PC-3 (cell line): Measurements from ENCODE around the gene CAMTA1. TPM values are rescaled to one million over a fixed set of nuclear protein-coding genes. Genes with fewer than 3 reads are reported as not detected.

Source experiments
- ATAC-seq: fragments of 200-7000 bp; cut with Tn5 transposase; 2 replicates; pipeline ENCODE4 v1.9.1; 2020; ENCODE audit warnings: mild to moderate bottlenecking, moderate library complexity
- BruUV-seq: library from RNA; stranded (reverse); fragments of 400-500 nt; replicated peaks from 2 replicates; lab custom pipeline; 2021; lab: Mats Ljungman, UMichigan
- CTCF ChIA-PET: fragments of 300-600 bp; sonication (Branson Sonifier 250); formaldehyde crosslinking; loops from one replicate; lab custom pipeline; 2022; ENCODE audit warnings: antibody characterized with exemption; lab: Charles Lee
- POLR2A ChIA-PET: fragments of 300-600 bp; sonication (Branson Sonifier 250); formaldehyde crosslinking; loops from one replicate; lab custom pipeline; 2022; ENCODE audit warnings: antibody characterized with exemption; ENCODE audit not compliant: unreplicated experiment; lab: Charles Lee
- DNase-seq: peaks from one replicate; pipeline ENCODE4 v3.0.0-alpha.2; 2015
- H2AFZ ChIP-seq: fragments of 300-600 bp; sonication (generic); 2 replicates; pipeline ENCODE4 v1.6.0; 2016; ENCODE audit warnings: antibody characterized with exemption, low read length
- H3F3A ChIP-seq: fragments of 300-600 bp; sonication (generic); one replicate; pipeline ENCODE4 v1.6.0; 2017; ENCODE audit warnings: antibody characterized with exemption, low read length, control low read depth, mild to moderate bottlenecking; ENCODE audit not compliant: unreplicated experiment
- H3K27ac ChIP-seq: fragments of 300-600 bp; sonication (generic); 2 replicates; pipeline ENCODE4 v1.5.1; 2016; ENCODE audit warnings: mild to moderate bottlenecking, low read length
- H3K27me3 ChIP-seq: fragments of 300-600 bp; sonication (generic); 2 replicates; pipeline ENCODE4 v1.6.1; 2016; ENCODE audit warnings: low read length, mixed read lengths
- H3K36me3 ChIP-seq: fragments of 300-600 bp; sonication (generic); 2 replicates; pipeline ENCODE4 v1.6.1; 2016; ENCODE audit warnings: low read depth, mixed run types, low read length, mixed read lengths
- H3K4me1 ChIP-seq: fragments of 300-600 bp; sonication (generic); 2 replicates; pipeline ENCODE4 v1.5.1; 2016; ENCODE audit warnings: low read length; ENCODE audit not compliant: insufficient read depth
- H3K4me2 ChIP-seq: fragments of 300-600 bp; sonication (generic); 2 replicates; pipeline ENCODE4 v1.6.0; 2016; ENCODE audit warnings: low read length
- H3K4me3 ChIP-seq: fragments of 300-600 bp; sonication (generic); 2 replicates; pipeline ENCODE4 v1.5.1; 2016; ENCODE audit warnings: mild to moderate bottlenecking, low read length, mixed read lengths
- H3K79me2 ChIP-seq: fragments of 300-600 bp; sonication (generic); 2 replicates; pipeline ENCODE4 v1.6.1; 2017; ENCODE audit warnings: low read length, mixed read lengths
- H3K9ac ChIP-seq: fragments of 300-600 bp; sonication (generic); 2 replicates; pipeline ENCODE4 v1.6.0; 2016; ENCODE audit warnings: mild to moderate bottlenecking, low read length
- H3K9me2 ChIP-seq: fragments of 300-600 bp; sonication (generic); replicated peaks from 2 replicates; pipeline ENCODE4 v1.6.1; 2016; ENCODE audit warnings: mixed run types, low read length, mixed read lengths
- H3K9me3 ChIP-seq: fragments of 300-600 bp; sonication (generic); 2 replicates; pipeline ENCODE4 v1.6.1; 2016; ENCODE audit warnings: low read length, mixed read lengths
- H4K20me1 ChIP-seq: fragments of 300-600 bp; sonication (generic); 2 replicates; pipeline ENCODE4 v1.6.1; 2016; ENCODE audit warnings: low read length, mixed read lengths
- CTCF ChIP-seq: fragments of 300-600 bp; sonication (generic); conservative IDR thresholded peaks from 2 replicates; pipeline ENCODE4 v1.5.1; 2017; ENCODE audit warnings: antibody characterized with exemption, low read depth, mild to moderate bottlenecking, low read length
- EZH2 ChIP-seq: fragments of 300-600 bp; sonication (generic); IDR thresholded peaks from one replicate; pipeline ENCODE4 v1.6.1; 2017; ENCODE audit warnings: antibody characterized with exemption, mild to moderate bottlenecking, low read length; ENCODE audit not compliant: unreplicated experiment
- EZH2phosphoT487 ChIP-seq: fragments of 300-600 bp; sonication (generic); IDR thresholded peaks from 2 replicates; pipeline ENCODE4 v1.6.1; 2018; ENCODE audit warnings: mild to moderate bottlenecking, antibody characterized with exemption, low read length, borderline replicate concordance
- intact Hi-C: fragments of 100-400 bp; cut with micrococcal nuclease; formaldehyde crosslinking; loops from 2 replicates; pipeline ENCODE4 v1.9.0; 2023
- total RNA-seq: library from RNA; depleted of rRNA; stranded (reverse); fragments of >200 nt; gene quantifications from 2 replicates; pipeline ENCODE4 v1.2.3, GENCODE V29; 2014

CAMTA1 gene
- total RNA-seq, 1 experiment from 2014 or later: 40.8 TPM

GRCh38 chr1:7473223-7474142, 688.2 kb downstream of the CAMTA1 start:
- H3K27me3 ChIP-seq: peaks cover 21% of the 10 kb centered on the region
- H3K9me2 ChIP-seq: no peaks in the 10 kb centered on the region
- no peaks in the 10 kb centered on the region for H3K36me3 ChIP-seq
- no peaks in the 10 kb centered on the region for H3K9me3 ChIP-seq
- no TSS peak for BruUV-seq
- no peak overlapping the region for H3K4me2 ChIP-seq
- H3F3A ChIP-seq: no peaks in the 10 kb centered on the region
- TF ChIP-seq EZH2 (no peak), EZH2phosphoT487 (no peak), CTCF (no peak)
- no peak overlapping the region for H3K27ac ChIP-seq
- ChIA-PET CTCF (no interaction called here), POLR2A (no interaction called here)
- no peaks in the 10 kb centered on the region for H4K20me1 ChIP-seq
- no peak for ATAC-seq
- no peaks in the 10 kb centered on the region for H3K79me2 ChIP-seq
- no peak overlapping the region for H3K9ac ChIP-seq
- H2AFZ ChIP-seq: no peak overlapping the region
- intact Hi-C loops: no loop called here
- peaks cover 12% of the 10 kb centered on the region for H3K4me1 ChIP-seq
- no peak overlapping the region for H3K4me3 ChIP-seq
- no peak for DNase-seq

GRCh38 chr1:7474143-7474490, 688.9 kb downstream of the CAMTA1 start:
- Histone ChIP-seq H3K9me2 (no peaks in the 10 kb centered on the region), H3K36me3 (no peaks in the 10 kb centered on the region), H3K4me3 (no peak overlapping the region), H3K4me2 (no peak overlapping the region), H4K20me1 (no peaks in the 10 kb centered on the region), H3K9ac (no peak overlapping the region), H3K79me2 (no peaks in the 10 kb centered on the region), H2AFZ (no peak overlapping the region), H3K27me3 (peaks cover 21% of the 10 kb centered on the region), H3K4me1 (peaks cover 12% of the 10 kb centered on the region), H3K9me3 (no peaks in the 10 kb centered on the region), H3K27ac (no peak overlapping the region), H3F3A (no peaks in the 10 kb centered on the region)
- POLR2A ChIA-PET: no interaction called here
- CTCF ChIA-PET: no interaction called here
- no peak for TF ChIP-seq EZH2
- no peak for TF ChIP-seq EZH2phosphoT487
- no peak for TF ChIP-seq CTCF
- BruUV-seq: no TSS peak
- no peak for DNase-seq
- no peak for ATAC-seq
- intact Hi-C loops: no loop called here
